Colonic mucosa (tissue), 4 donors: ENCODE measurements around the gene KCNN1. TPM values are rescaled to one million over a fixed set of nuclear protein-coding genes. Genes with fewer than 3 reads are reported as not detected.

ENCODE experiments used
- DNase-seq: peaks from one replicate; pipeline ENCODE4 v3.0.0-alpha.2; 2020
- H3K27ac ChIP-seq: fragments of 200-600 bp; one replicate; pipeline ENCODE4 v1.8.0; 2021
- H3K27me3 ChIP-seq: fragments of 200-600 bp; one replicate; pipeline ENCODE4 v1.8.0; 2021
- H3K36me3 ChIP-seq: fragments of 200-600 bp; one replicate; pipeline ENCODE4 v1.8.0; 2021
- H3K4me1 ChIP-seq: fragments of 200-600 bp; one replicate; pipeline ENCODE4 v1.8.0; 2021; ENCODE audit warnings: mild to moderate bottlenecking
- H3K4me3 ChIP-seq: fragments of 200-600 bp; one replicate; pipeline ENCODE4 v1.8.0; 2021
- H3K9ac ChIP-seq, 2 donors: one replicate each; pipeline ENCODE4 v1.7.0; 2013; ENCODE audit warnings: control low read depth in 2 of 2, low read depth in 2 of 2, low read length in 2 of 2
- H3K9me3 ChIP-seq: fragments of 200-600 bp; one replicate; pipeline ENCODE4 v1.8.0; 2021
- intact Hi-C: fragments of 100-400 bp; cut with DNase I; formaldehyde crosslinking; loops from one replicate; pipeline ENCODE4 v1.14.1; 2022
- total RNA-seq, 2 donors: library from RNA; stranded (reverse); fragmentation: NEBNext Ultra II Directional in 1 of 2; extraction: Animal tissue kit (Norgen Biotek cat#: 25700) in 1 of 2; gene quantifications; one replicate each; pipeline ENCODE4 v1.2.1, GENCODE V29; 2021
- TF ChIP-seq, protein P1 (sequence below): fragments of 200-600 bp; IDR thresholded peaks from one replicate; pipeline ENCODE4 v1.8.0; 2022; ENCODE audit warnings: antibody characterized with exemption, mild to moderate bottlenecking
- donor health status: healthy.
- donor health status: DM: no; HTN: no; CAD: no.
- donor health status: DM: no; HTN: no; CAD: no.

KCNN1 gene
- total RNA-seq, 2 donors from 2014 or later = not detected

DNA sequence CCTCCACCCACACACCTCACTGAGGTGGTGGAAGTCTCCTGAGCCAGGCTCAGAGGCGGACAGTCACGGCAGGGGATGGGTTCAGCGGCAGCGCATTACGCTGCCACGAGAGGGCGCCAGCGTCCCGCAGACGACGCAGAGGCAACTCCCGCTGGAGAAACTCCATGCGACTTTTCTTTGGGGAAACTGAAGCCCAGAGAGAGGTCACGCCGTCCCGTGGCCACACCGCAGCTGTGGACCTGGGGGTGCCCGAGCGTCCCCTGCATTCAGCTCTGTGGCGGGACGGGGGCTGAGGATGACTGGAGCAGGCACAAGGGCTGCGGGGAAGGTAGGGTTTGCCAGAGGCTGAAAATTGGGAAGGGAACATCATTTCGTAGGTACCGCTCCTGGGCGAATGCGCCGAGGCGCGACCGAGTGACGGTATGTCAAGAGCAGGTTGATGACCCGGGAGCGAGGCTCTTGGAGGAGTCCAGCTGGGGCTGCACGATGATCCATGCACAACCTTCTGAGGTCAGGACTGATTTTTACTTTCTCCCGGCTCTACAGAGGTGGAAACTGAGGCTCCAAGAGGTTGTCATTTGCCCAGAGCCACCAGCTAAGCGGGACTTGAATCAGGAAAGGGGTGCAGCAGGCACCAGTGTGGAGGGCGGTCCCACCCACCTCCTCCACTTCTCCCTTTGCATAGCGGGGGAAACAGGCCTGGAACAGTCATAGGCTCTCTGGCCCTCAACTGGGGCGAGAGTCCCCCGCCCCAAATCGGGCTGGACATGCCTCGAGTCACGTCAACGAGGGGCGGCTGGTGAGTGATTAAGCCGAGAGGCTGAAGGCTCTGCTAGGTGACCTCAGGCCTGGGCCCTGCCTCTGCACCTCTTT, 40.4 kb downstream of the KCNN1 start:
- H3K4me1 ChIP-seq = peaks cover 3% of the 10 kb centered on the region
- peak overlapping the region; percentile 51 to 76 for H3K9ac ChIP-seq
- intact Hi-C loops = loop anchor here (1.0 kb wide), 1 partner anchor 51 kb away; no protein-coding TSS in a partner anchor
- H3K36me3 ChIP-seq = peaks cover 9% of the 10 kb centered on the region
- TF ChIP-seq, protein P1, sequence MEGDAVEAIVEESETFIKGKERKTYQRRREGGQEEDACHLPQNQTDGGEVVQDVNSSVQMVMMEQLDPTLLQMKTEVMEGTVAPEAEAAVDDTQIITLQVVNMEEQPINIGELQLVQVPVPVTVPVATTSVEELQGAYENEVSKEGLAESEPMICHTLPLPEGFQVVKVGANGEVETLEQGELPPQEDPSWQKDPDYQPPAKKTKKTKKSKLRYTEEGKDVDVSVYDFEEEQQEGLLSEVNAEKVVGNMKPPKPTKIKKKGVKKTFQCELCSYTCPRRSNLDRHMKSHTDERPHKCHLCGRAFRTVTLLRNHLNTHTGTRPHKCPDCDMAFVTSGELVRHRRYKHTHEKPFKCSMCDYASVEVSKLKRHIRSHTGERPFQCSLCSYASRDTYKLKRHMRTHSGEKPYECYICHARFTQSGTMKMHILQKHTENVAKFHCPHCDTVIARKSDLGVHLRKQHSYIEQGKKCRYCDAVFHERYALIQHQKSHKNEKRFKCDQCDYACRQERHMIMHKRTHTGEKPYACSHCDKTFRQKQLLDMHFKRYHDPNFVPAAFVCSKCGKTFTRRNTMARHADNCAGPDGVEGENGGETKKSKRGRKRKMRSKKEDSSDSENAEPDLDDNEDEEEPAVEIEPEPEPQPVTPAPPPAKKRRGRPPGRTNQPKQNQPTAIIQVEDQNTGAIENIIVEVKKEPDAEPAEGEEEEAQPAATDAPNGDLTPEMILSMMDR = peak; percentile 99
- H3K4me3 ChIP-seq = peak overlapping the region; percentile 39
- peak; percentile 87 for DNase-seq
- peak overlapping the region; percentile 74 for H3K27ac ChIP-seq
- no peaks in the 10 kb centered on the region for H3K9me3 ChIP-seq
- H3K27me3 ChIP-seq = no peaks in the 10 kb centered on the region

DNA sequence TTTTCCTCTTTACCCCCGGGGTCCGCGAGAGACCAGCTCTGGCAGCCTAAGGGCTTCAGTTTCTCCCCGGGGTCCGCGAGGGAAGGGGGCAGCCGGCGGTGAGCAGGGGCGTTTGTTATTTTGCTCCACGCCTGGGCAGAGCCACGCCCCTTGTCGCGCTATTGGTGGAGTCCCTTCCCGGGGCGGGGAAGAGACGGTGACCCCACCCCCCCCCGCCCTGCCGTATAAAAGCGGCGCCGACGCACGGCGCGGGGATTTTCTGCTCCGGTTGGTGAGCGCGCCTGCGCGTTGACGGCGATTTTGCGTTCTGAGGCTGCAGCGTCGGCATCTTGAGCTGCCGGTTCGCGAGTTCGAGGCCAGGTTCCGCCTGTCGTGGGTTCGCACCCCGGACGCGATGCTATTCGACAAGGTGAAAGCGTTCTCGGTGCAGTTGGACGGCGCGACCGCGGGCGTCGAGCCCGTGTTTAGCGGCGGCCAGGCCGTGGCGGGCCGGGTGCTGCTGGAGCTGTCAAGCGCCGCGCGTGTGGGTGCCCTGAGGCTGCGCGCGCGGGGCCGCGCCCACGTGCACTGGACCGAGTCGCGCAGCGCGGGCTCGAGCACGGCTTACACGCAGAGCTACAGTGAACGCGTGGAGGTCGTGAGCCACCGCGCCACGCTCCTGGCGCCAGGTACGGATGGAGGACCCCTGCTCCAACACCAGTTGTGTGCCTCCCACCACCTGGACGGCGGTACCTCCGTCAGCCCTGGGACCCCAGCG, 41.2 kb downstream of the KCNN1 start, which contains the start of gene ARRDC2:
TSS of gene ARRDC2 (plus strand) at position 254 of the 757 bp plus-strand sequence. CDS start at position 395, 141 bp downstream.
- Histone ChIP-seq H3K36me3 (peaks cover 9% of the 10 kb centered on the region), H3K27me3 (no peaks in the 10 kb centered on the region), H3K27ac (peak within 1 kb of the TSS; percentile 74), H3K4me3 (peak within 1 kb of the TSS; percentile 39), H3K9me3 (no peaks in the 10 kb centered on the region), H3K9ac (peak within 1 kb of the TSS; percentile 74 to 76), H3K4me1 (peaks cover 3% of the 10 kb centered on the region)
- peak; percentile 93 for DNase-seq
- TF ChIP-seq, protein P1 = no peak
- intact Hi-C loops = loop anchor here (1.0 kb wide), 1 partner anchor 50 kb away; no protein-coding TSS in a partner anchor

DNA sequence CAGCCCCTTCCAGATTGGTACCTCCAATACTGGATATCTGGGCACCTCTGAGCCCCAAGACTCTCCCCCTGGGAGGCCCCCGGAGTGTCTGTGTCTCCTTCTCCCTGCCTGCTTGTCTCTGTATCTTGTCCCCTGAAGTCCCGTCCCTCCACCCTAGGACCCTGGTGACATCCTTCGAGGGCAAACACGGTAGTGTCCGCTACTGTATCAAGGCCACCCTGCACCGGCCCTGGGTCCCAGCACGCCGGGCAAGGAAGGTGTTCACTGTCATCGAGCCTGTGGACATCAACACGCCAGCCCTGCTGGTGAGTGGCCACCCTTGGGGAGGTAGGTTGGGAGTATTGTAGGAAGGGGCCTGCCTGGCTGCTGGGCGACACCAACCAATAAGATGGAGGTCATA, 41.9 kb downstream of the KCNN1 start:
- H3K27me3 ChIP-seq = no peaks in the 10 kb centered on the region
- no peak for DNase-seq
- peak overlapping the region; percentile 40 to 74 for H3K9ac ChIP-seq
- peak overlapping the region; percentile 39 for H3K4me3 ChIP-seq
- TF ChIP-seq, protein P1 = no peak
- no peaks in the 10 kb centered on the region for H3K9me3 ChIP-seq
- peaks cover 3% of the 10 kb centered on the region for H3K4me1 ChIP-seq
- peak overlapping the region; percentile 74 for H3K27ac ChIP-seq
- H3K36me3 ChIP-seq = peaks cover 9% of the 10 kb centered on the region
- intact Hi-C loops = no loop called here

DNA sequence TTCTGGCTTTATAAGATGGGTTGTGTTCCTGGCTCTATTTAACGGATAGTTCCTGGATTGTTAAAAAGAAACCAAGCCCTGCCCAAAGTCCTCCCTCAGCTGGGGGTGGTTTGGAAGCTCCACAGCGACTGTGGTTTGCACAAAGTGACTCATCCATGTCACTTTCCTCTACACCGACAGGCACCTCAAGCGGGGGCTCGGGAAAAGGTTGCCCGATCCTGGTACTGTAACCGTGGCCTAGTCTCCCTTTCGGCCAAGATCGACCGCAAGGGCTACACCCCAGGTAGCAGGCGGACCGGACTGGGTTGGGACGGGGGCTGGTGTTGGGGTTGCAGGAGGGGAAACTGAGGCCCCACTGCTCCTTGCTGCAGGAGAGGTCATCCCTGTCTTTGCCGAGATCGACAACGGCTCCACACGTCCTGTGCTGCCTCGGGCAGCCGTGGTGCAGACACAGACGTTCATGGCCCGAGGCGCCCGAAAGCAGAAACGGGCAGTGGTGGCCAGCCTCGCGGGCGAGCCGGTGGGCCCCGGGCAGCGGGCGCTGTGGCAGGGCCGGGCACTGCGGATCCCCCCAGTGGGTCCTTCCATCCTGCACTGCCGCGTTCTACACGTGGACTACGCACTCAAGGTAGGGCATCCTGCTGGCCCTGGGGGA, 42.6 kb downstream of the KCNN1 start:
- Histone ChIP-seq H3K4me3 (peak overlapping the region; percentile 39), H3K36me3 (peaks cover 9% of the 10 kb centered on the region), H3K27me3 (no peaks in the 10 kb centered on the region), H3K9me3 (no peaks in the 10 kb centered on the region), H3K4me1 (peaks cover 3% of the 10 kb centered on the region), H3K27ac (no peak overlapping the region), H3K9ac (peak overlapping the region in 1 of 2 donors; percentile 40)
- DNase-seq = no peak
- TF ChIP-seq, protein P1 = no peak
- intact Hi-C loops = no loop called here

DNA sequence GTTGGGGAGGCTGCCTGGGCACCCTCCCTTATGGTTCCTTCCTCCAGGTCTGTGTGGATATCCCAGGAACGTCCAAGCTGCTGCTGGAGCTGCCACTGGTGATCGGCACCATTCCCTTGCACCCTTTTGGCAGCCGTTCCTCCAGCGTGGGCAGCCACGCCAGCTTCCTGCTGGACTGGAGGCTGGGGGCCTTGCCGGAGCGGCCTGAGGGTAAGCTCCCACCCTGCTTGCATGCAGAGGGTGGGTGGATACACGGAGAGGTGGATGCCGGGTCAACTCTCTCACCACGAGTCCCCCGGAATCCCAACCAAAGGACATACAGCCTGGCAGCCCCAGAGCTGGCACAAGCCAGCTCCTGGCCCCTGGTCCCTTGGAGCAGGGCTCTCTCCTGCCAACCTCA, 43.2 kb downstream of the KCNN1 start:
- intact Hi-C loops = no loop called here
- DNase-seq = no peak

More for the DNA sequence above, 43.2 kb downstream of the KCNN1 start:
- TF ChIP-seq, protein P1 = no peak
- H3K4me1 ChIP-seq = peaks cover 3% of the 10 kb centered on the region
- H3K9ac ChIP-seq = no peak overlapping the region
- H3K36me3 ChIP-seq = peaks cover 9% of the 10 kb centered on the region
- H3K4me3 ChIP-seq = no peak overlapping the region
- no peaks in the 10 kb centered on the region for H3K9me3 ChIP-seq
- H3K27me3 ChIP-seq = no peaks in the 10 kb centered on the region
- H3K27ac ChIP-seq = no peak overlapping the region
